ENCODE measurements around the gene PCDH10.

PCDH10 gene

DNA sequence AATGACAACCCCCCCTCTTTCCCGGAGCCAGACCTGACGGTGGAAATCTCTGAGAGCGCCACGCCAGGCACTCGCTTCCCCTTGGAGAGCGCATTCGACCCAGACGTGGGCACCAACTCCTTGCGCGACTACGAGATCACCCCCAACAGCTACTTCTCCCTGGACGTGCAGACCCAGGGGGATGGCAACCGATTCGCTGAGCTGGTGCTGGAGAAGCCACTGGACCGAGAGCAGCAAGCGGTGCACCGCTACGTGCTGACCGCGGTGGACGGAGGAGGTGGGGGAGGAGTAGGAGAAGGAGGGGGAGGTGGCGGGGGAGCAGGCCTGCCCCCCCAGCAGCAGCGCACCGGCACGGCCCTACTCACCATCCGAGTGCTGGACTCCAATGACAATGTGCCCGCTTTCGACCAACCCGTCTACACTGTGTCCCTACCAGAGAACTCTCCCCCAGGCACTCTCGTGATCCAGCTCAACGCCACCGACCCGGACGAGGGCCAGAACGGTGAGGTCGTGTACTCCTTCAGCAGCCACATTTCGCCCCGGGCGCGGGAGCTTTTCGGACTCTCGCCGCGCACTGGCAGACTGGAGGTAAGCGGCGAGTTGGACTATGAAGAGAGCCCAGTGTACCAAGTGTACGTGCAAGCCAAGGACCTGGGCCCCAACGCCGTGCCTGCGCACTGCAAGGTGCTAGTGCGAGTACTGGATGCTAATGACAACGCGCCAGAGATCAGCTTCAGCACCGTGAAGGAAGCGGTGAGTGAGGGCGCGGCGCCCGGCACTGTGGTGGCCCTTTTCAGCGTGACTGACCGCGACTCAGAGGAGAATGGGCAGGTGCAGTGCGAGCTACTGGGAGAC is 1.6 kb downstream of the PCDH10 start:
- H3K9ac ChIP-seq (ENCODE audit: low read length) = peak overlapping the region; percentile 77
- peaks cover 12% of the 10 kb centered on the region; the same call in 1 of the 2 replicates for H3K36me3 ChIP-seq (ENCODE audit: control insufficient read depth, insufficient read depth, low read length)
- peaks cover 27% of the 10 kb centered on the region for H3K4me1 ChIP-seq (ENCODE audit: control insufficient read depth, insufficient read depth, low read length)
- H3K4me3 ChIP-seq (ENCODE audit: low read depth, low read length) = peak overlapping the region; percentile 94
- H3K9me3 ChIP-seq (ENCODE audit: control insufficient read depth, insufficient read depth, low read depth, low read length) = no peaks in the 10 kb centered on the region
- peaks cover 77% of the 10 kb centered on the region for H3K27me3 ChIP-seq (ENCODE audit: control insufficient read depth, insufficient read depth, low read length)
- no peak overlapping the region for H3K27ac ChIP-seq (ENCODE audit: low read depth, low read length)

DNA sequence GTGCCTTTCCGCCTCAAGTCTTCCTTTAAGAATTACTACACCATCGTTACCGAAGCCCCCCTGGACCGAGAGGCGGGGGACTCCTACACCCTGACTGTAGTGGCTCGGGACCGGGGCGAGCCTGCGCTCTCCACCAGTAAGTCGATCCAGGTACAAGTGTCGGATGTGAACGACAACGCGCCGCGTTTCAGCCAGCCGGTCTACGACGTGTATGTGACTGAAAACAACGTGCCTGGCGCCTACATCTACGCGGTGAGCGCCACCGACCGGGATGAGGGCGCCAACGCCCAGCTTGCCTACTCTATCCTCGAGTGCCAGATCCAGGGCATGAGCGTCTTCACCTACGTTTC is 2.2 kb downstream of the PCDH10 start:
- Histone ChIP-seq H3K4me1 (ENCODE audit: control insufficient read depth, insufficient read depth, low read length) (peaks cover 30% of the 10 kb centered on the region), H3K9ac (ENCODE audit: low read length) (peak overlapping the region; percentile 77), H3K27ac (ENCODE audit: low read depth, low read length) (no peak overlapping the region), H3K9me3 (ENCODE audit: control insufficient read depth, insufficient read depth, low read depth, low read length) (no peaks in the 10 kb centered on the region), H3K36me3 (ENCODE audit: control insufficient read depth, insufficient read depth, low read length) (peaks cover 12% of the 10 kb centered on the region; the same call in 1 of the 2 replicates), H3K27me3 (ENCODE audit: control insufficient read depth, insufficient read depth, low read length) (peaks cover 71% of the 10 kb centered on the region), H3K4me3 (ENCODE audit: low read depth, low read length) (peak overlapping the region; percentile 94)

DNA sequence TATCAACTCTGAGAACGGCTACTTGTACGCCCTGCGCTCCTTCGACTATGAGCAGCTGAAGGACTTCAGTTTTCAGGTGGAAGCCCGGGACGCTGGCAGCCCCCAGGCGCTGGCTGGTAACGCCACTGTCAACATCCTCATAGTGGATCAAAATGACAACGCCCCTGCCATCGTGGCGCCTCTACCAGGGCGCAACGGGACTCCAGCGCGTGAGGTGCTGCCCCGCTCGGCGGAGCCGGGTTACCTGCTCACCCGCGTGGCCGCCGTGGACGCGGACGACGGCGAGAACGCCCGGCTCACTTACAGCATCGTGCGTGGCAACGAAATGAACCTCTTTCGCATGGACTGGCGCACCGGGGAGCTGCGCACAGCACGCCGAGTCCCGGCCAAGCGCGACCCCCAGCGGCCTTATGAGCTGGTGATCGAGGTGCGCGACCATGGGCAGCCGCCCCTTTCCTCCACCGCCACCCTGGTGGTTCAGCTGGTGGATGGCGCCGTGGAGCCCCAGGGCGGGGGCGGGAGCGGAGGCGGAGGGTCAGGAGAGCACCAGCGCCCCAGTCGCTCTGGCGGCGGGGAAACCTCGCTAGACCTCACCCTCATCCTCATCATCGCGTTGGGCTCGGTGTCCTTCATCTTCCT is 2.7 kb downstream of the PCDH10 start:
- Histone ChIP-seq H3K9ac (ENCODE audit: low read length) (peak overlapping the region; percentile 77), H3K36me3 (ENCODE audit: control insufficient read depth, insufficient read depth, low read length) (peaks cover 12% of the 10 kb centered on the region; the same call in 1 of the 2 replicates), H3K4me3 (ENCODE audit: low read depth, low read length) (peak overlapping the region; percentile 94), H3K27ac (ENCODE audit: low read depth, low read length) (no peak overlapping the region), H3K4me1 (ENCODE audit: control insufficient read depth, insufficient read depth, low read length) (peaks cover 30% of the 10 kb centered on the region), H3K27me3 (ENCODE audit: control insufficient read depth, insufficient read depth, low read length) (peaks cover 69% of the 10 kb centered on the region), H3K9me3 (ENCODE audit: control insufficient read depth, insufficient read depth, low read depth, low read length) (no peaks in the 10 kb centered on the region)

DNA sequence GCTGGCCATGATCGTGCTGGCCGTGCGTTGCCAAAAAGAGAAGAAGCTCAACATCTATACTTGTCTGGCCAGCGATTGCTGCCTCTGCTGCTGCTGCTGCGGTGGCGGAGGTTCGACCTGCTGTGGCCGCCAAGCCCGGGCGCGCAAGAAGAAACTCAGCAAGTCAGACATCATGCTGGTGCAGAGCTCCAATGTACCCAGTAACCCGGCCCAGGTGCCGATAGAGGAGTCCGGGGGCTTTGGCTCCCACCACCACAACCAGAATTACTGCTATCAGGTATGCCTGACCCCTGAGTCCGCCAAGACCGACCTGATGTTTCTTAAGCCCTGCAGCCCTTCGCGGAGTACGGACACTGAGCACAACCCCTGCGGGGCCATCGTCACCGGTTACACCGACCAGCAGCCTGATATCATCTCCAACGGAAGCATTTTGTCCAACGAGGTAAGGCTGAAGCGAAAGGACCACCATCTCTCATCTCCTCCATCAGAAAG is 3.3 kb downstream of the PCDH10 start:
- H3K4me3 ChIP-seq (ENCODE audit: low read depth, low read length) = peak overlapping the region; percentile 94
- H3K4me1 ChIP-seq (ENCODE audit: control insufficient read depth, insufficient read depth, low read length) = peaks cover 26% of the 10 kb centered on the region
- H3K27ac ChIP-seq (ENCODE audit: low read depth, low read length) = no peak overlapping the region
- H3K27me3 ChIP-seq (ENCODE audit: control insufficient read depth, insufficient read depth, low read length) = peaks cover 64% of the 10 kb centered on the region
- peaks cover 12% of the 10 kb centered on the region; the same call in 1 of the 2 replicates for H3K36me3 ChIP-seq (ENCODE audit: control insufficient read depth, insufficient read depth, low read length)
- H3K9ac ChIP-seq (ENCODE audit: low read length) = peak overlapping the region; percentile 77
- no peaks in the 10 kb centered on the region for H3K9me3 ChIP-seq (ENCODE audit: control insufficient read depth, insufficient read depth, low read depth, low read length)

DNA sequence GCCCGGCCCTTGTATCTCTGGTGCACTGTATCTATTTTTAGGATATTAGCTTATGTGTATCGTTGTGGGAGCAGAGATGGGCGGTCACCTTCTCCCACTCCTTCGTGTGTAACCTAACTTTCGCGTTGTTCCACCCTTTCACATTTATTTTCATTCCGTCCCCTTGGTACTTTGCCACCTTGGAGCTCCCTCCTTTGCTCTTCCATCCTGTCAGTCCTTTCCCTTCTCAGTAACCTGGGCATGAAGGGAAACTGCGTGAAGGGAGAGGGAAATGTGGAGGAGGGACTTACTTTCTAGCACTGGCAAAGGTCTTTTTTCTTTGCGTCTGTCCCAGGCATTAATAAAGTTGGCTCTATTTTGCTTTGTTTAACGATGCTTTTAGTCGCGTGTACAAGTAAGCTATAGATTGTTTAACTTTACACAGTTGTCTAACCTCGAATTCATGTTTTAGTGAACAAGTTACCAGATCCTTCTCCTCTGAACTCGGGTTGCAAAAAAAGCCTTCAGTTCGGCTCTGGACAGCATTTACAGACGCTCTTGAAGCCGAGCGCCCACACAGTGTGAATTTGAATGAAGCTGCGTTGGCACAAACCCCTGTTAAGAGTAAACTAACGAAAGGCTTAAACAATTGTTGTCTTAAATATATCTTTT is 3.9 kb downstream of the PCDH10 start:
- Histone ChIP-seq H3K27ac (ENCODE audit: low read depth, low read length) (no peak overlapping the region), H3K27me3 (ENCODE audit: control insufficient read depth, insufficient read depth, low read length) (peaks cover 58% of the 10 kb centered on the region), H3K4me1 (ENCODE audit: control insufficient read depth, insufficient read depth, low read length) (peaks cover 26% of the 10 kb centered on the region), H3K36me3 (ENCODE audit: control insufficient read depth, insufficient read depth, low read length) (peaks cover 12% of the 10 kb centered on the region; the same call in 1 of the 2 replicates), H3K9ac (ENCODE audit: low read length) (peak overlapping the region; percentile 77), H3K4me3 (ENCODE audit: low read depth, low read length) (peak overlapping the region; percentile 94), H3K9me3 (ENCODE audit: control insufficient read depth, insufficient read depth, low read depth, low read length) (no peaks in the 10 kb centered on the region)

DNA sequence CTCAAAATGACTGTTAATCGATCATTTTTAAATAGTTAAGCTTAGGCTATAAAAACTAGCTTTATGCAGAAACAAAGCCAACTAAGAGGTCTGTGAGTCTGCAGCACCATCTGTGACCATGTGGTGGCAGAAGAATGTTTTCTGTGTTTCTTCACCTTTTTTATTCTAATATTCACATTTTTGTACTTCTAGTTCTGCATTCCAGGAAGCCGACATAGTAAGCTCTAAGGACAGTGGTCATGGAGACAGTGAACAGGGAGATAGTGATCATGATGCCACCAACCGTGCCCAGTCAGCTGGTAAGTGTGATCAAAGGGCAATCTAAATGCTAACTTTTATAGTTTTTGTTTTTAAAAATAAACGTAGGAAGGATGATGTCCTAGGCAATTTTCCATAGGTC is 5.6 kb downstream of the PCDH10 start:
- Histone ChIP-seq H3K4me3 (ENCODE audit: low read depth, low read length) (peak overlapping the region; percentile 94; the same call in 1 of the 2 replicates), H3K9me3 (ENCODE audit: control insufficient read depth, insufficient read depth, low read depth, low read length) (no peaks in the 10 kb centered on the region), H3K4me1 (ENCODE audit: control insufficient read depth, insufficient read depth, low read length) (peaks cover 23% of the 10 kb centered on the region), H3K27me3 (ENCODE audit: control insufficient read depth, insufficient read depth, low read length) (peaks cover 42% of the 10 kb centered on the region), H3K36me3 (ENCODE audit: control insufficient read depth, insufficient read depth, low read length) (peaks cover 12% of the 10 kb centered on the region; the same call in 1 of the 2 replicates), H3K9ac (ENCODE audit: low read length) (no peak overlapping the region), H3K27ac (ENCODE audit: low read depth, low read length) (no peak overlapping the region)

DNA sequence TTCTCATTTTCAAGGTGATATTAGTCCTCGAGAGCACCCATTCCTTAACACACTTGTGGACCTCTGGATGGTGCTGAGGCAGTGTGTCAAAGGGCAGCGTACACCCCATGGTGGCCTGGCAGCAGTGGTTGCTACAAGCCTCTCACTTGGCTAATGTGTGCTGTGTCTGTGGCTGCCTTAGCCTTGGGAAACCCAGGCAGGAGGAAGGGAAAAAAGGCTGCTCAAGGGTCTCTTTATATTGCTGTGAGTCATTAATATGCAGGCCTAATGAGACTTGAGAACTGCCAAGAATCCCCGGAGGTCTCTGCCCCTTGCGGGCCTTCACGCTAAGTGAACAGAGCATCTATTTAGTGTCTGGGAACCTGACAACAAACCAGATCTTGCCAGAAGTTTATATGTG is 7.0 kb downstream of the PCDH10 start:
- Histone ChIP-seq H3K27ac (ENCODE audit: low read depth, low read length) (no peak overlapping the region), H3K4me1 (ENCODE audit: control insufficient read depth, insufficient read depth, low read length) (peaks cover 23% of the 10 kb centered on the region), H3K9ac (ENCODE audit: low read length) (no peak overlapping the region), H3K27me3 (ENCODE audit: control insufficient read depth, insufficient read depth, low read length) (peaks cover 29% of the 10 kb centered on the region), H3K36me3 (ENCODE audit: control insufficient read depth, insufficient read depth, low read length) (peaks cover 12% of the 10 kb centered on the region; the same call in 1 of the 2 replicates), H3K4me3 (ENCODE audit: low read depth, low read length) (peak overlapping the region; percentile 3; the same call in 1 of the 2 replicates), H3K9me3 (ENCODE audit: control insufficient read depth, insufficient read depth, low read depth, low read length) (no peaks in the 10 kb centered on the region)

DNA sequence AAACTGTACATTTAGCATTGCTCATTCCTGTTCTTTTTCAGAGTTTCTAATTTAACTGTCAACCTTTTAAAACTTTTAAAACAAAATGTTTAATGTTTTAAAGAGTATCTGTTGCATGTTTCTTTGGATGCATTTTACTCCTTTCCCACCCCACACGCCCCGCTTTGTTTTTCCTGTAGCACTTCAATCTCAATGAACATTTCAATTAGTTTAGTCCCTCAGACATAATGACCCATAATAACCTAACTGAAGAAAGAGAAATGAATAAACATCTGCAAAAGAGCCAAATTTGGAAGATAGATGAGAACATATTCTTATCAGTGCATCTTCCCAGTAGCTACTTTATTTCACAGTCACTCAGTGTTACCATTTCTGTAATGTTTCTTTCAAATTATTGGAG is 7.5 kb downstream of the PCDH10 start:
- peak overlapping the region; percentile 3; the same call in 1 of the 2 replicates for H3K4me3 ChIP-seq (ENCODE audit: low read depth, low read length)
- no peak overlapping the region for H3K9ac ChIP-seq (ENCODE audit: low read length)
- peaks cover 24% of the 10 kb centered on the region for H3K27me3 ChIP-seq (ENCODE audit: control insufficient read depth, insufficient read depth, low read length)

DNA sequence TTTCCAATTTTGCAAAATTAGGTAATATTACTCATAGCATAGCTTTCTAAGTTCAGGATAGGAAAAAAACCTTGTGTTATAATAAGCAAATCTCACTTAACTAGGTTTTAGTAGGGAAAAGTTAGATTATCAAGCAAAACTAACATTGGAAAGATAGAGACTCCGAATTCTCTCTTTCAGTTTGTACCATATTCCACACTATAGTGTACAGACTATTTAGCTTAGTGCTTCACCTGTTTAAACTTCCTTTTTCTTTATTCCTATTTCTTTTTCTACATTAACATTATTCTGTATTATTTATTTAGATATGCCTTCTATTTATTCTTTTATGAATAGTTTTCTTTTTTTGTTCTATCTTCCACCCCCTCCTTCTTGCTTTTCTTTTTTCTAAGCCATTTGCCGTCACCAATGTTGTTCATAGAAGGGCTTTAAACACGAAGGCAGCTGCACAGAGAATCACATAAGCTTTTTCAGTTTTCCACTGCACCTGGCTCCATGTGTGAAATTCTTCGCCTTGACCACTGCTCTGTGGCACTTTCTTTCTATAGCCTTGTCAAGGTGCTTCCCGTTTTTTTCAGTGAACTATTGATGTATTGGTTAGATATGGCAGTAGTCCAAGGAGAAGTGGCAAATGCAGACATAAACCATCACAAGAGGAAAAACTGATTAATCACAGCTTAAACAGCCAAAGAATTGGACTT is 8.5 kb downstream of the PCDH10 start:
- no peak overlapping the region for H3K9ac ChIP-seq (ENCODE audit: low read length)
- H3K36me3 ChIP-seq (ENCODE audit: control insufficient read depth, insufficient read depth, low read length) = peaks cover 13% of the 10 kb centered on the region; the same call in 1 of the 2 replicates
- no peak overlapping the region for H3K4me3 ChIP-seq (ENCODE audit: low read depth, low read length)
- H3K27ac ChIP-seq (ENCODE audit: low read depth, low read length) = no peak overlapping the region
- peaks cover 22% of the 10 kb centered on the region for H3K4me1 ChIP-seq (ENCODE audit: control insufficient read depth, insufficient read depth, low read length)
- H3K27me3 ChIP-seq (ENCODE audit: control insufficient read depth, insufficient read depth, low read length) = peaks cover 14% of the 10 kb centered on the region
- no peaks in the 10 kb centered on the region for H3K9me3 ChIP-seq (ENCODE audit: control insufficient read depth, insufficient read depth, low read depth, low read length)

More for the DNA sequence above, 7.5 kb downstream of the PCDH10 start:
- Histone ChIP-seq H3K9me3 (ENCODE audit: control insufficient read depth, insufficient read depth, low read depth, low read length) (no peaks in the 10 kb centered on the region), H3K27ac (ENCODE audit: low read depth, low read length) (no peak overlapping the region), H3K36me3 (ENCODE audit: control insufficient read depth, insufficient read depth, low read length) (peaks cover 12% of the 10 kb centered on the region; the same call in 1 of the 2 replicates), H3K4me1 (ENCODE audit: control insufficient read depth, insufficient read depth, low read length) (peaks cover 23% of the 10 kb centered on the region)

DNA sequence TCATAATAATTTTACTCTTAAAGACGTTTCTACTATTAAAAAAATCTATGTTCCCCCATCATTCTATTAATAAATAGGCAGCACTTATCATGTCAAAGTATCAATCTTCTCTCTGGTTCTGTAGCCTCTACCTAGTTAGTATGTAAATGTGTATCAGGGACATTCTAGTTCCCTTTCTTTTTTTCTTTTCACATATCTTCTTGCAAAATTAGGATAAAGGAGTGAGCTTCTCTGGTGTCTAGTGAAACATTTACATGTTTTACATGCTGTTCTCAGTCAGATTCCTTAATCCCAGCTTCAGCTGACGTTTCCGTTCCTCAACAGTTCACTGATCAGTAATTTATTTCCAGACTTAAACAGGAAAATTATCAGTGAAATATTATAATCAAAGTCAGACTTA is 11.8 kb downstream of the PCDH10 start:
- peaks cover 25% of the 10 kb centered on the region; the same call in 1 of the 2 replicates for H3K36me3 ChIP-seq (ENCODE audit: control insufficient read depth, insufficient read depth, low read length)

More for the DNA sequence above, 11.8 kb downstream of the PCDH10 start:
- Histone ChIP-seq H3K9me3 (ENCODE audit: control insufficient read depth, insufficient read depth, low read depth, low read length) (no peaks in the 10 kb centered on the region), H3K9ac (ENCODE audit: low read length) (no peak overlapping the region), H3K4me3 (ENCODE audit: low read depth, low read length) (no peak overlapping the region), H3K27ac (ENCODE audit: low read depth, low read length) (no peak overlapping the region), H3K27me3 (ENCODE audit: control insufficient read depth, insufficient read depth, low read length) (no peaks in the 10 kb centered on the region), H3K4me1 (ENCODE audit: control insufficient read depth, insufficient read depth, low read length) (peaks cover 6% of the 10 kb centered on the region; the same call in 1 of the 2 replicates)
